Activated CD8-positive, alpha-beta memory T cell treated with anti-CD3 and anti-CD28 coated beads, Interleukin-2, amount 50 U/mL, for 1 hour (primary cell): ENCODE data around the gene CTNNA3.

Source experiments
- DNase-seq: peaks from one replicate; pipeline ENCODE4 v3.0.0-alpha.2; 2020; ENCODE audit errors: extremely low read depth

The CTNNA3 gene

DNA sequence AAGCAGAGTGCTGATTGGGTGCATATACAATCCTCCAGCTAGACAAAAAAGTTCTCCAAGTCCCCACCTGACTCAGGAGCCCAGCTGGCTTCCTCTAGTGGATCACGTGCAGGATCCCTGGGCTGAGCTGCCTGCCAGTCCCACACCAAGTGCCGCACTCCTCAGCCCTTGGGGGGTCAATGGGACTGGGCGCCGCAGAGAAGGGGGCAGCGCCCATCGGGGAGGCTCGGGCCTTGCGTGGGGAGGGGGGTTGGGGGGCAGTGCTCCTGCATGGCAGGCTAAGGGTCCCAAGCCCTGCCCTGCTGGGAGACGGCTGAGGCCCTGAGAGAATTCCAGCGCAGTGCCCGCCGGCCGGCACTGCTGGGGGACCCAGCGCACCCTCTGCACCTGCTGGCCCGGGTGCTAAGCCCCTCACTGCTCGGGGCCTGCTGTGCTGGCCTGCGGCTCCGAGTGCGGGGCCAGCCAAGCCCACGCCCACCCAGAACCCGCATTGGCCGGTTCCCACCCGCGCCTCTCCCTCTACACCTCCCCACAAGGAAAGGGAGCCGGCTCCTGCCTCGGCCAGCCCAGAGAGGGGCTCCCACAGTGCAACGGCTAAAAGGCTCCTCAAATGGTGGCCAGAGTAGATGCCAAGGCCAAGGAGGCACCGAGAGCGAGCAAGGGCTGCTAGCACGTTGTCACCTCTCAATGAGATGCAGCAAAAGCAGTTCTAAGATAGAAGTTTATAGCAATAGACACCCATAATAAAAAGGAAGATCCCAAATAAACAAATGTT is 1044.5 kb downstream of the CTNNA3 start:
- DNase-seq: no peak

DNA sequence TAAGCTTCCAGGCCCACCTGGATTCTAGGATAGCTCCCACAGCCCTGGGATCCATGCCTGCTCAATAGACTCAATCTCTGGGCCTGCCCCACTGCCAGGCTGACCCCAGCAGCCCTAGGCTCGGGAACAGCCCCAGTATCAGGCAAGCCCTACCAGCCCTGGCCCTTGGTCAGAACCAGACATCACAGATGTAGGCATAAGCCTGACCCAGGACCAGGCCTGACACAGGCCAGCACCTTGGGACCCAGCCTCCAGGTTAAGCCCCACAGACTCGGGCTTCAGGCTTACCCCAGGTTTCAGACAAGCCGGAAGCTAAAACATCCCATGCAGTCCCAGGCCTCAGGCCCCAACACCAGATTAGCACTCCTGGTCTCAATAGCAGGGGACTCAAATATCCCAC is 1046.4 kb downstream of the CTNNA3 start:
- no peak for DNase-seq

DNA sequence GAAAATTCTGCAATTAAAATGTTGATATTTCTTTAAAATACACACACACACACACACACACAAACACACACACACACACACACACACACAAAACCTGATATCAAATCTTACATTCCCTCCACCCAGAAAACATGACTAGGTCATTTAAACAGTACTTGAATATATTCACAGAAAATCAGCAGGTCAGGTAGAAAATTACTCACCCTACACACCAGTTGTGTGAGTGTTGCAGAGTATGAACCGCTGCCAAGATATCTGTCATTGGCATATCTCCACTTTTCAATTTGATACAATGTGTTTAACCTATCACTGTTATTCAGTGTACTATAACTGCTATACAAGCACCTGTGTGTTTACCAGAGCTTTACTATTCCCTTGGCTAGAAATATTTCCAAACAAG is 1053.8 kb downstream of the CTNNA3 start:
- no peak for DNase-seq

DNA sequence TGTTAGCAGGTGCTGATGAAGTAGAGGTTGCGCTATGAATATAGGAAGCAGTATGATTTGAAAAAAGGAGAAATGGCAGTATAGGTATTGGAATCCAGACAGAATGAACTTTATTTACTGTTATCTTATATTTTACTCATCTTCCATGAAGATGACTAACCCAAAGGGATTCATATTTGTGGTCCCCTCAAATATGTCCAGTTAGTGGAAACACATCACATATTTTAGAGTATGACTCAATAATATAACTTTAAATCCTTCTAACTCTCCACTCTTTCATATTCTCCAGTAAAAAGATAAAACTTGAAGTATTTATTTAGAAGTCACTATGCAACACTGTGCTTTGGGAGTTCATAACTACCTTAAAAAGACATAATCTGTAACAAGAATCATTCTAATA is 1056.6 kb downstream of the CTNNA3 start:
- DNase-seq: no peak

DNA sequence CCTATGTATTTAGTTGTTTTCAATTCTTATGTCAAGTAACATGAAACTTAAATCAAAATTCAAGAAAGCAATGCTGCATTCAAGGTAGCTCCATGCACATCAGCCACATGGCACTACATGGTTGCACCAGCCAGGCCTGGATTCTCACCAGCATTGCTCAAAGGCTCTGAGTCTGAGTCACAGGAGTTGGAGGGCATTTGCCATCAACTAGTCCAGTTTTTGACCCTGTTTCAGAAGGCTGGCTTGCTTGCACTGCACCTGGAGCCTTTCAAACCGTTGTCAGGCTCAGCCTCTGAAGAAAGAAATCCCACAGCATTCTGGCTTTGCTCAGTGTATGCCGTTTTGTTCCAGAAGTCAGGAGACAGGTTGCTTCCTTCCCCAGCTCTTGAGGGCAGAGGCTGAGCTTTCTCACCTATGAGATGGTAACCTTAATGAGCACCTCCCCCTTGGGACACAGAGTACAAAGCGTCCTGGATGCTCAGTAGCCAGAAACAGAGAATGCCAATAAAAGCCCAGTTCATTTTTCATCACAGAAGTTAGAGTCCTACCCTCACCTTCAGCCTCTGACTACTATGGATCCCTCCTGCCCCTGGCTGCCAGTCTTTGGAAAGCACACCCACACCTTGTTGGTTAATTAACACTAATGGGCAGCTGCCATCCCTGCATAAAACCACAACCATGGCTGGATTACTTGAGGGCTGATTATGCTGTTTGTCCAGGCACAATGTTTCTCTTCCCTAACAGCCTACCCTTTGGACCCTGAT is 1058.5 kb downstream of the CTNNA3 start:
- no peak for DNase-seq

DNA sequence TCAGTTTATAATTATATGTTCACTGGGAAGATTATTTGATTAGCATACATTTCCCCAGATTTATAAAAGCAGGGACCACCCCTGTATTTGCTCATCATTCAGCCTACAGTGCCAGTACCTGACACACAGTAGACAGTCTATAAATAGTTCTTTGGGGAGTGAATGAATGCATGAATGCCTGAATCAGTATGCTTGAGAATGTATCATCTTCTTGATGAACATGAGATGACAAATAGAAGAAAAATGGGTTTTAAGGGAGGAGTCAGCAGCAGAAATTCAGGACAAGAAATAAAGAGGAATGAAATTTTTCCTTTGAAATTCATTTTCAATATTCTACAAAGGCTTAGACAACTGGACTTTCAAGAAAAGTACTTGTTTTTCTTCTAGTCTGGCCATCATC is 1066.0 kb downstream of the CTNNA3 start:
- DNase-seq: no peak

DNA sequence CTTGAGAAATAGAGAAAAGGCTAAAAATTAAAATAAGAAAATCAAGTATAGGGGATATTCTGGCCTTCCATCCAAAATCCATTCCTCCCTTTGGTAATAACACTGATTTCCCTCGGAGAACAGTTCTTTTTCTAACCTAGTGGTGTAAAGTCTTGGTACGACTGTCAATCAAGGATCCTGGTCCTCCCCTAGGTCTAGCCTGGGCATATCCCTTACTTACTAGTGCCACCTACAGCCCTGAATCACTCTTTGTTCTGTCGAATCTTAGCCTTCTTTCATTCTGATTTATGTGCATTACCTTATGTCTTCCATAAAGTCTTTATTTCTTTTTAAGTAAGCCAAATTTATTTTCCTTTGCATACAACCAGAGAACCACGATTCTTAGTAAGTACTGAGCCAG is 1068.8 kb downstream of the CTNNA3 start:
- DNase-seq: no peak

DNA sequence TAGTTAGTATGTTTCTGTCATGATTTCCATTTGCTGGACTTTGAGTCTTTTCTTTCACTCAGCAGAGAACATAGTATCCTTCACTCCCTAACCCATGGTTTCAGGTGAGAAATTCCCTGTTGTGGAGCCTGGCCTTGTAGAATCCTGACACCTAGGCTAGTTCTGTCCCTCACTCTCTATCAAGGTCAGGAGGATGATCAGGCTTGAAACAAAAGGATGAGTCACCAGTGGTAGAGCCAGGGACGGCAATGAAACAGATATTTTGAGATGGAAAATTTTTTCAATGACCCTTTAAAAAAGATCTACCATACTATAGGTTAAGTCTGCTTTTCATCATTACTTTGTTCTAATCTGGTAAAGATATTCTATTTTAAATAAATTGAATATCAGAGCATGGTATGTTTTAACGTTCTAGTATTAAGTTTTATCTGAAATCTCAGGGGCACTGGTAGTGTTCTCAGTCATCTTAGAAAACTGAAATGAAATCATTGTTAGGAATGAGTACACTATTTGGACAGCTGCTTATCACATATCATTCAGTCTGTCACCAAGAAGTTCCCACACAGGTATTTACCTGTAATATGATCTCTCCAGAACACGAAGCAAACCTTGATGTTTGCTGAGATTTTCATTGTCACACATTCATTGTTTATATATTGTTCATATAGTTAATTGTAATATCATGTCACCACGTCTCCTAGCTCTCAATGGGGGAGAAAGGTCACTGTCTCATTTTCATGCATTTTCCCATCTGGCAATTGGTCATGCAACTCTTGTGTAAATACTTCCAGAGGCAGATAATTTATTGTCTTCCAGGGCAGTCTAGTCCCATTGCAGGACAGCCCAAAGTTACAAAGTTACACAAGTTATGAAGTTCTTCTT is 1070.0 kb downstream of the CTNNA3 start:
- DNase-seq: no peak

DNA sequence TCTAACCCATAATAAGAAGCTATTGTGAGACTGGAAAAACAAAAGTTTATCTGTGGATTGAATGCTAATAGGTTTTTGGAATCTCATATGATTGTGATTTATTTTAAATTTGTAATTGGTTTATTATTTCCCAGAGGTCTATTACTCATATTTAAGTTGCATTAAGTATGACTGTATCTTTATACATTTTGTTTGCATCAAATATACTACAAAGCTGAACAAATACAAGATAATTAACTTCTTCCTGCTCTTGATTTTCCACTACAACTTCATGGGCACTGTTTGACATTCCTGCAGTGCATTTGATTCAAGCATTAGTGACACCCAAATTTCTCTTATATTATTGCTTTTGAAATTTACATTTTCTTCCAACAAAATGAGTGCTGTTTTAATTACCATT is 1073.9 kb downstream of the CTNNA3 start:
- DNase-seq: no peak

DNA sequence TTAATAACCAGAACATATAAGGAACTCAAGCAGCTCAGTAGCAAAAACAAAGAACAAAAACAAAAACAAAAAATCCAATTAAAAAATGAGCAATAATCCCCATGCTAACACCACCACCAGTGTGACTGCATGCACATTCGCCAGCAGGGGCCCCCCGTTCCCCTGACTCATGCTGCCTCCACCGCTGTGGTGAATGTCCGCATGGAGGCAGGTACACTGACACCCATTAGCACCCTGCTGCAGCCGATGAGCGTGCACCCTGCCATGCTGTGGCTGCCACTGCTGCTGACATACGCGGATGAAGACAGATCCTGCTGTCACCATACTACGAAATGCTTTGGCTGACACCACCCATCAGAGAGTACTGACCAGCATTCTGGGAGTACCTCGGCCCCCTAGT is 1091.8 kb downstream of the CTNNA3 start:
- DNase-seq: no peak

DNA sequence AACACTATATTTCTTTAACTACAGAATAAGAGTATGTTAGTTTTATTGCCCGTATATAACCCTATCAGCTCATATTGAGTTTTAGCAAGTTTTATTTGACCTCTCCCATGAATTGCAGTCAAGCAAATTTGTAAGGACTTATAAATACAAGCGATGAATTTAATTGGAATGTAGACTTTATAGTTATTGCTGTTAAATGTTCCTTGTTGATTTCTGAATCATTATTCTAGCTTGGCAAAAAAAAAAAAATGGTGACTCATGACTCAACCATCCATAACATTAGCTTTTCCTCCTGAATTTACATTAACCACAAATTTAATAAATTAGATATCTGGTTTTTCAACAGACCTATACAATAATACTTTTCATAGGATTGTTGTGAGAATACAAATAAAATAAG is 1104.1 kb downstream of the CTNNA3 start:
- DNase-seq: no peak

DNA sequence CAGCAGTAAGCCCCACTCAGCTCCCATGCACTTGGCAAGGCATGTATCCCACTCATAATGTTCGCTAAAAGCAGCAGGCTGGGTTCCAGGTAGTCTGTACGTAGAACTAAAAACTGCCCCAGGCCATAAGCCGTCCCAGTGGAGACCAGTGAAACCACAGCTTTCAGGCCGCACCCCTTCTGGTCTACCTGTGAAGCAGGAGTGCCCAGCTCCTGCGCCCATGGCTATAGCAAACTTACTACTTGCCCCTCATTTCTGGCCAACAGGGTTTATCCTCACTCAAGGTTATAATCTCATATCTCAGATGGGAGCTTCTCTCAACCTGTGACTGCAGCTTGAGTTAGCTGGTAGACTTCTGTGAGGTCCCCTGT is 1108.3 kb downstream of the CTNNA3 start:
- DNase-seq: no peak

DNA sequence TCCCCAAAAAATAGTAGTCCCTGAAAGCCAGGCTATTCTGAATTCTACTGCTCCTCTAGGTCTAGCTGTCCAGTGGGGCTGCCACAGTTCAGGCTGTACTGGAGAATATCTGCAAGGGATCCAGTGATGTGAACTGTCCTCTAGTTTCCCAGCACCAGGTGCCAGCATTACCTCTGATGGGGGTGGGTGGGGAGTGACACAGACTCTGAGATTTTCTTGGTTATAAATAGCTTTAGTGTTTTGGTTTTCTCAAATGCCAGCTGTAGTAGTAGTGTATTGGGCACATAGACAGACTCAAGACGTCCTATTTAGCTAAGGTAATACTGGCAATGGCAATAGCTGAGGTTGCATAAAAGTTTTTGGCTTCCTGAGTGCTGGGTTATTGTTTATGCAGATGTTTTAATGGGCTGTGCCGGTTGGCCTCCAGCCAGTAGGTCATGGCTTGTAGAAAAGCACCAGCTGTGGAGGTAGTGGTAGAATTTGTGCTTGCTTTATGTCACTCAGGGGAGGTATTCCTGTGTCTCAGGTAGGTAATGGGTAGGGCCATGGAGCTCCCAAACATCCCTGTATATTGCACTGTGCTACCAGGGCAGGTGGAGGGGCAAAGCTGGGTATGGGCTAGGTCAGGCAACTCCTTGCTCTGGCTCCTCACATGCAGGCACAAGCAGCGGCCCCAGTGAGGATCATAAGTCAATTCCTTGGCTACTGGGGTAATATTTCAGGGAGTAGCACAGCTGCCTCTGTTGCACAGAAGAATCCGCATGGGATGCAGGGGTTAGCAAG is 1108.9 kb downstream of the CTNNA3 start:
- no peak for DNase-seq

DNA sequence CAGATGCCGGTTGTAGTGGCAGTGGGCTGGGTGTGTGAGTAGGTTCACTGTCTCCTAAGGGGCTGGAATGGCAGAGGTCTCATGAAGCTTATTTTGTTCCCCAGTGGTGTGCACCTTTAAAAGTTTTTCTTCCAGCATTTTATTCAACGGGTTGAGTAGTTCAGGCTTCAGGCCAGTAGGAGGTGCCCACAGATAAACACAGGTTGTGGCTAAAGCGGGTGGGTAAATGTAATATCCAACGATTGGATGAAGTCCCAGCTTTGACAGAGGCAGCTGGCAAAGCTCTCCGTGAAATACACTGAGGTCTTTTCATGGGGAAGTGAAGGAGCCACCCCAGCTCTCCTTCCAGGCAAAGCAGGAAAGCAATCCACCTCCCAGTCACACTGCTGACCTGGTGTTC is 1109.9 kb downstream of the CTNNA3 start:
- DNase-seq: no peak

DNA sequence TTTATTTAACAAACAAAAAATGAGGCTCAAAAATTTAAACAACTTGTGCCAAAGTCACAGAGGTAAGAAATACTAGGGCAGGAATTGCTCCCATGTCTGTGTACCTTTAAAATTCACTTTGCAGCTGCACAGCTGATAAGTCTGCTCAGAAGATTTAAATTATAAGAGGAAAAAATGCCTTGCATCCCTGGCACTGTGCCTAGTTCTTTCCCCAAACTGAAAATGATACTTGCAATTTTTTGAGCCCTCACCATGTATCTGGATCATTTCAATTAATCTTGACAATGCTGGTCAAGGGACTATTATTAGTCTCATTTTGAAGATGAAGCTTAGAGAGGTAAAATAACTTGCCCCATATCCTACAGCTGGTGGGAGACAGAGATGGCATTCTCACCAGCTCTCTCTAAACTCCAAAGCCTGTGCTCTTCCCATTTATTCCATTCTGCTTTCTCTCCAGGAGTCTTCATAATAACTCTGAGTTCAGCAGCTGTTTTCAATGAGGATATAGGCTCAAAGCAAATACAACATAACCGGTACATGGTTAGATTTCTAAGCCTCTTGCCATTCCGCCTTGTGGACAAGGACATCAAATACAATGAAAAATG is 1120.6 kb downstream of the CTNNA3 start:
- DNase-seq: no peak

DNA sequence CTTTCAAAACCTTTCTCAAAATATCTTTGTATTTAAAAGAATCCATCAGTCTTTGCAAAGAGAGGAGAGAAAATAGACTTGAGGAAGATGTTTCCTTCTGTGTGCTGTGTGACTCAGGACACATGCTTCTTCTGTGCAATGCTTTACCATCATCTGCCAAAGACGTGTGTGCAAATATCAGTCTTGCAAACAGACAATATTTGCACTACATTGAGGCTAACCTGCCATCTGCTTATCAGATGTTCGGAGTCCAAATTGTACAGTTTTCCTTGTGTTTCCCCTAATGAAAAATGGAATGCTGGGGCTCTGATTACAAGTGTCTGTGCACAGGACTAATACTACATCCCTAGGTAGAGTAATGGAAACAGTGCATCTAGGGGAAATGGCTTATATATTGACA is 1123.3 kb downstream of the CTNNA3 start:
- no peak for DNase-seq

DNA sequence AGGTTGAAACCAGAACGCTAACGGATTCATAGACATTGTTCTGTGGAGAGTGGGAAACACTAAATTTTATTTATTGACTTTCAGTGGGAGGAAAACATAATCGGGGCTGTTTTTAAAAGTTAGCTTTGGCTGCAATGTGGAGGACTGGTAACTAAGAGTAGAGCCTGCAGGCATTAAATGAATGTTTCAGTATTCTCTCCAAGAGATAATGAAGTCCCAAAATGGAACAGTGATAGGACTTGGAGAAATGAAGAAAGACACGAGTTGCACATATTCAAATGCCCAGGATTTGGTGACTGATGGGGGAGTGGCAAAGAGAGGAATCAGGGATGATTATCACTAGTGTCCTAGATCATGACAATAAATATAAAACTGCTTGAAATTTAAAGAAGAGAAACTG is 1130.0 kb downstream of the CTNNA3 start:
- DNase-seq: no peak

DNA sequence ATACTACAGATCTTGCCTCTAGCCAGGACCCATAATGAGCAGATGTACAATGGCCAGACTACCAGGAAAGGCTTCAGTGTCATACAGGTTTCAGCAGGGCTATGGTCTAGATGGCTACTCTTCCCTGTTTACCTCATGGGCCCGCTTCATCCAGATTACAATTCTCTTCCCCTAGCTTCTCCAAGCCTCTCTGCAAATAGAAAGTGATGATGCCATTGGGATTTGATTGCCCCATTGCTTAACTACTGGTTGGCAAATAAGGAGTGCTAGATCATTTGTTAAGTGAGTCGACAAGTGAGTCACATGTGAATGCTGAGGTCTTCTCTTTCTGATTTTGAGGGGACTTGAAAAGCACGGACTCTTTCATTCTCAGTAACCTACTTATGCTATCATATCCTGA is 1131.7 kb downstream of the CTNNA3 start:
- no peak for DNase-seq

DNA sequence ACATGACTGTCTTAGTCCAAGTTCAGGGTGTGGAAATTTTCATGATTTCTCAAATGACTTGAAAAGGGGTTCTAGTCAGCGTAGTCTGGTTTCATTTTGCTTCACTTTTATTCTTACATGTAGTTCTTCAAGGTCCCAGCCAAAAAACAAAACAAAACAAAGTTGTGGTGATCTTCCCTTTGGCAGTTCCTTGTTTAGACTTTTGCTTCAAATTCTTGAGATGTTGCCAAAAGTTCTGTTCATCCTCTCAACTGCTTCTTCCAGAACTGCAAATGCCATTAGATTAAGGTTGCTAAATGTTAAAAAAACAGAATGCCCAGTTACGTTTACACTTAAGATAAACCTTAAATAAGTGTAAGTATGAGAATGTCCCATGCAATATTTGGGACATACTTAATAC is 1140.9 kb downstream of the CTNNA3 start:
- no peak for DNase-seq

DNA sequence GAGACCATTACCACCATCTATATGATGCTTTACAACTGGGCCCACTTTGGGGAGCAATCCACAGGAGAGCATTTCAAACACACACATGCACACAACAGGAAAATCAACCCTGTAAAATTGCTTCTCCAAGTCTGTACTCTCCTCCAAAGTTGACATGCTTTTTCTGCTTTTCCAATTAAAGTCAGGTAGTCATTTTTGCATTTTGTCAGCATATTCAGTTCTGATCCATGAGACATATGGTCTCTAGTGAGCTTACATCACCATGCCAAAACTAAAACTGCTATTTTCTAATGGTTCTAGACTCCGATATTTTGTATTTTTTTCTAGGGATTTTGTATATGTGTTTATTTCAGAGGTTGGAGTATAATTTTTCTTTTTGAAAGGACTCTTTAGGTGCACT is 1143.7 kb downstream of the CTNNA3 start:
- DNase-seq: no peak

DNA sequence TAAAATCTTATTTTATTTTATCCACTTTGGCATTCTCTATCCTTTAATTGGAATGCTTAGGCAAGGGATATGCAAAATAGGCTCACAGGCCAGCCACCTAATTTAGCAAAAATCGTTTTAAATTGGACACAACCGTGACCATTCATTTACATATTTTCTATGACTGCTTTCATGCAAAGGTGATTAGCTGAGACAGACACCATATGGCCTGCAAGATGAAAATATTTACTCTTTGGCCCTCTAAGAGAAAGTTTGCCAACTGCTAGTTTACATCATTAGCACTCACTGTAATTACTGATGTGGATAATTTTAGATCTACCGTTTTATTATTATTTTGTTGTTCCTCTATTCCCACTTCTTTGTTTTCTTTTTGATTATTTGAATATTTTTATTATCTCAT is 1145.6 kb downstream of the CTNNA3 start:
- DNase-seq: no peak
